Inflammatory macrophage treated with lipopolysaccharide for 4 hours (primary cell): Measurements from ENCODE around the gene PPP1R14C.
"Not testable (repeated sequence)": the region's sequence is repeated elsewhere in the genome, so short reads cannot be mapped to it uniquely, and the experiment has no call there.

Experiments
- DNase-seq: peaks from one replicate; pipeline ENCODE4 v3.0.0-alpha.2; 2020

The PPP1R14C gene

GRCh38 chr6:150169609-150170008 is 26.8 kb downstream of the PPP1R14C start:
- peak; percentile 86 for DNase-seq

DNA sequence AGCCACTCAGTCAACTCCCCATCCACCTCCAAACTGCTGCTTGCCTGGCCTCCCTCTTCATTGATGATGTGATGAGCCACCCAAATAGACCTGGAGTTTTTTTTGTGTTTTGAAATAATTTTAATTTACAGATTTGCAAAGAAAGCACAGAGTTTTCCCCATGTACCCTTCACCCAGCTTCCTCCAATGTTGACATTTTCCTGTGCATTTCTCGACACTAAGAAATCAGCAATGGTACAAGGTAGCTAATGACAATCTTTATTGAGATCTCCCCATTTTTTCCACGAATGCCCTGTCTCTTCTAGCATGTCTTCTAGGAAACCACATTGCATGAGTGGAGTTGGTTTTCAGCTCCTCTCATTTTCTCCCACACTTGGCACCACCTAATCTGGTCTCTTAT is 30.1 kb downstream of the PPP1R14C start:
- no peak for DNase-seq

GRCh38 chr6:150175586-150176151 is 32.8 kb downstream of the PPP1R14C start:
- no peak for DNase-seq

- no peak for DNase-seq
Observed at GRCh38 chr6:150176152-150176551, 33.3 kb downstream of the PPP1R14C start.

DNA sequence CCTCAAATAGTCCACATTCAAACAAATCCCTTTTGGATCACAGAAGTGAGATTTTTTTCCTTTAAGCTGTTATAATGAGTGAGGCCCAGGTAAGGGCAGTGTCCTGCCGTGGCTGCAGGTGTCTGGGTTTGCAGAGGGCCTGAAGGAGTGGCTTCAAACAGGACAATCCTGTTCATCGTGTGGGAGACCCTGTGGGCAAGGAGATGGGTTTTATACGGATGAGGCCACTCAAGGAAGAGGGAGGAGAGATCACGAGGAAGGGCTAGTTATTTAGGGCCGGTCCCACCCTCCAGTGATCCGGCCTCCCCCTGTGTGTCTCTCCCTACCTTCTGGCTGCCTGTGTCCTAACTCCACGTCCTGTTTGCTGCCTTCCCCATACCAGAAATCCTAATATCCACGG is 33.8 kb downstream of the PPP1R14C start:
- no peak for DNase-seq

- DNase-seq, result no peak
Observed at GRCh38 chr6:150177259-150177951, 34.6 kb downstream of the PPP1R14C start.

- no peak for DNase-seq
Observed at GRCh38 chr6:150177952-150178520, 35.2 kb downstream of the PPP1R14C start.

GRCh38 chr6:150179030-150179429 is 36.2 kb downstream of the PPP1R14C start:
- no peak for DNase-seq

GRCh38 chr6:150179907-150180424 is 37.1 kb downstream of the PPP1R14C start:
- not testable (repeated sequence) for DNase-seq

GRCh38 chr6:150180517-150180916 is 37.7 kb downstream of the PPP1R14C start:
- no peak for DNase-seq

DNA sequence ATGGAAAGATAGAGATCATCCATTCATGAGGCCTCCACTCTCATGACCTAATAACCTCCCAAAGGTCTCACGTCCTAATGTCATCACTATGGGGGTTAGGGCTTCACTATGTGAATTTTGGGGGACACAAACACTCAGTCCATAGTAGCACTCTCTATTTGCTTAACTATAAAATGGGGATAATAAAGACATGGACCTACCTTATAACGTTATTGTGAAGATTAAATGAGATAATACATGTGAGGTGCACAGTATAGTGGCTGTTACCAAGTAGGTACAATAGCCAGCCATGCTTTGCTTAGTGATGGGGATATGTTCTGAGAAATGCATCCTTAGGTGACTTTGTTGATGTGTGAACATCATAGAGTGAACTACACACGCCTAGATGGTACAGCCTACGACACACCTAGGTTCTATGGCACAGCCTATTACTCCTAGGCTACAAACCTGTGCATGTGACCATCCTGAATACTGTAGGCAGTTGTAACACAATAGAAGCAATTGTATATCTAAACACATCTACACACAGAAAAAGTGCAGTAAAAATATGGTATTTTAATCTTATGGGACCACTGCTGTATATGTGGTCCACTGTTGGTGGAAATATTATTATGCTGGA is 39.7 kb downstream of the PPP1R14C start:
- no peak for DNase-seq

- DNase-seq, result peak; percentile 18
Observed at GRCh38 chr6:150183105-150183504, 40.3 kb downstream of the PPP1R14C start.

DNA sequence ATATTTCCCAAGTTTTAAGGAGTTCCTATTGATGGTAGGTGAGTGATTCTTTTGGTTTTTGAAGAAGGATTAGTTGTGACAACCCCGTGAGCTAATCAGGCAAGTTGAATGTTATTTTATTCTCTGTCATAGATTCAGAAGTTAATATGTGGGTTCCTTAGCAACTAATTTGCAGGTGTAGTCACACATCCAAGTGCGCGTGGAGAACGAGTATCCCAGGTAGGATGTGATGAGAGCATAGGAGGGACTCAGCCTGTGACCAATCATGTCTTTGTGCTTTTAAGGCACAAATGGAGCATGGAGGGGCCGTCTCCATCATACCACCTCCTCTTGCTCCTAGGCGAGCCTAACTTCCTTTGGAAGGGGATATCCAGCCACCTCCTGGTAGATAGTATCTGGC is 41.1 kb downstream of the PPP1R14C start:
- DNase-seq, result no peak

- peak; percentile 11 for DNase-seq
Observed at GRCh38 chr6:150184850-150185731, 42.2 kb downstream of the PPP1R14C start.

- no peak for DNase-seq
Observed at GRCh38 chr6:150185732-150186117, 42.9 kb downstream of the PPP1R14C start.

DNA sequence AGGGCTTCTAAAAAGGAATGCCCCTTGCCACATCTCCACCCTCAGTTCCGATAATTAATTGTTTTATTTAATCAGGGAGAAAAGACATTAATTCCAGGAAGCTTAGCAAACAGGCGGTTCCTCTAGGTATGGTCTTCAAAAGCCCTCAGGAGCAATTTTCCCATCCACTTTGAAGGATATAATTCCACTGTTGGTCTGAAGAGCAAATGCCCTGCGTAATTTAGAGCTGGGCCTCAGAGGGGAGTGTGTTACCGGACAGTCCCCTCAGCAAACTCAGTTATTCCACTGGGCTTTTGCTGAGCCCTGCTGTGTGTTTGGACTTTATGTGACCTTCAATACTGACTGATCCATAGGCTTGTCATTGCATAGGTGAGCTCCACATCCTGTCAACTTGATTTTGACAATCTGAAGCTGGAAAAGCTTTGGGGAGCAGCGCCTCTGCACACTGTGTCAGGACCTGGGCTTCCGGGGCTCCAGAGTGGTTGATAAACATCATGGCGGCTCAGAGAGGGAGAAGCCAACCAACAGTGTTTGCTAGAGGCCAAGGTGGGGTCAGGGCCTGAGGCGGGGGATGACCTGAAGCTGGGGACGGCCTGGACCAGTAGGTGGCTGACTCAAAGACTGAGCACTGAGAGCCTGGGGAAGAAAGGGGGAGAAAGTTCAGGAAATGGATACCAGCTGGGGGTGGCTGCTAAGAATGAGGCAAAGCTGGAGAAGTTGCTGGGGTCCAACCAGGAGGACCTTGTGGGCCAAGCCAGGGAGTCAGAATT is 43.5 kb downstream of the PPP1R14C start:
- no peak for DNase-seq

DNA sequence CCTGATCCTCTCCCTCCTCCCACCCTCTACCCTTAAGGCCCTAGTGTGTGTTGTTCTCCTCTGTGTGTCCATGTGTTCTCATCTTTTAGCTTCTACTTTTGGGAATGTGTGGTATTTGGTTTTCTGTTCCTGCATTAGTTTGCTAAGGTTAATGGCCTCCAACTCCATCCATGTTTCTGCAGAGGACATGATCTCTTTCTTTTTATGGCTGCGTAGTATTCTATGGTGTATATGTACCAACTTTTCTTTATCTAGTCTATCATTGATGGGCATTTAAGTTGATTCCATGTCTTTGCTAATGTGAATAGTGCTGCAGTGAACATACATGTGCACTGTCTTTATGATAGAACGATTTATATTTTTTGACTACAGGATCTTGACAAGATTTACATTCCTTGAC is 44.6 kb downstream of the PPP1R14C start:
- DNase-seq, result not testable (repeated sequence)

- no peak for DNase-seq
Observed at GRCh38 chr6:150189122-150189521, 46.3 kb downstream of the PPP1R14C start.

DNA sequence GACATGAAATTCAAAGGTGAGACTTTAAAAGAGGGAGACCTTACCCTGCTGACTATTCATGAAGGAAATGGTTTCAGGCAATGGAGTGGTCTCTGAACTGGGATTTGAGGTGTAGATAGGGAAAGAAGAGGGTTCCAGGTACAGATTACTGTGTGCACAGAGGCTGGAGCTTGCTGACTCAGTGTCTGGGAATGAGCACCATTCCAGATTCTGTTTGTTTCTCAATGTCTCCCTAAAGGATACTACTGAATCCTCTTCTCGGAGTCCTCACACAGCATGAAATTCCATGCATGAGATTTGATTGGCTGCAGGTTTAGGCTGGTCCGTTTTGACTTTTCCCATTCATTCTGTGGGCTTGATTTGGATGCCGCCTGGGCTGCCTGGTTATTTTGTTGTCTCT is 49.0 kb downstream of the PPP1R14C start:
- DNase-seq, result no peak

DNA sequence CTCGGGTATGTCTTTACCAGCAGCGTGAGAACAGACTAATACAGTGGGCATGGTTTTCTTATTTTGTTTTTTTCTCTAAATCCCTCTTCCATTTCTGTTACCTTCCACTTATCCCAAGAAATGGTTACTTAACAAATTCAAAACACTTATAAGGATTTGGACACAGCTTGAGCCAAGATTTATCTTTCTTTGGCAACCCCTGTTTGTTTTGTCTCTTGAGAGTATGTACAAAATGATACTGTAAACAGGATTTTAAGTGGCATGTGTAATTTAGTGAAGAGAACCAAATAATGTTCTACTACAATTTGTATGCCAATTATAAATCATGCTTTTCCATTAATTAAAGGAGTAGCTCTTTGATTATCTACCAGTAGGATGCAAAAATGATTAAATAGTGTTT is 51.4 kb downstream of the PPP1R14C start:
- DNase-seq, result no peak

GRCh38 chr6:150195996-150196417 is 53.2 kb downstream of the PPP1R14C start:
- DNase-seq, result peak; percentile 12
